GM18868 (cell line): ENCODE data around the gene LRRC32.

Experiments used
- ATAC-seq: cut with Tn5 transposase; IDR thresholded peaks from one replicate; pipeline ENCODE4 v1.9.1; 2021; ENCODE audit warnings: mild to moderate bottlenecking, moderate library complexity; ENCODE audit not compliant: unreplicated experiment

The LRRC32 gene, protein sequence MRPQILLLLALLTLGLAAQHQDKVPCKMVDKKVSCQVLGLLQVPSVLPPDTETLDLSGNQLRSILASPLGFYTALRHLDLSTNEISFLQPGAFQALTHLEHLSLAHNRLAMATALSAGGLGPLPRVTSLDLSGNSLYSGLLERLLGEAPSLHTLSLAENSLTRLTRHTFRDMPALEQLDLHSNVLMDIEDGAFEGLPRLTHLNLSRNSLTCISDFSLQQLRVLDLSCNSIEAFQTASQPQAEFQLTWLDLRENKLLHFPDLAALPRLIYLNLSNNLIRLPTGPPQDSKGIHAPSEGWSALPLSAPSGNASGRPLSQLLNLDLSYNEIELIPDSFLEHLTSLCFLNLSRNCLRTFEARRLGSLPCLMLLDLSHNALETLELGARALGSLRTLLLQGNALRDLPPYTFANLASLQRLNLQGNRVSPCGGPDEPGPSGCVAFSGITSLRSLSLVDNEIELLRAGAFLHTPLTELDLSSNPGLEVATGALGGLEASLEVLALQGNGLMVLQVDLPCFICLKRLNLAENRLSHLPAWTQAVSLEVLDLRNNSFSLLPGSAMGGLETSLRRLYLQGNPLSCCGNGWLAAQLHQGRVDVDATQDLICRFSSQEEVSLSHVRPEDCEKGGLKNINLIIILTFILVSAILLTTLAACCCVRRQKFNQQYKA

DNA sequence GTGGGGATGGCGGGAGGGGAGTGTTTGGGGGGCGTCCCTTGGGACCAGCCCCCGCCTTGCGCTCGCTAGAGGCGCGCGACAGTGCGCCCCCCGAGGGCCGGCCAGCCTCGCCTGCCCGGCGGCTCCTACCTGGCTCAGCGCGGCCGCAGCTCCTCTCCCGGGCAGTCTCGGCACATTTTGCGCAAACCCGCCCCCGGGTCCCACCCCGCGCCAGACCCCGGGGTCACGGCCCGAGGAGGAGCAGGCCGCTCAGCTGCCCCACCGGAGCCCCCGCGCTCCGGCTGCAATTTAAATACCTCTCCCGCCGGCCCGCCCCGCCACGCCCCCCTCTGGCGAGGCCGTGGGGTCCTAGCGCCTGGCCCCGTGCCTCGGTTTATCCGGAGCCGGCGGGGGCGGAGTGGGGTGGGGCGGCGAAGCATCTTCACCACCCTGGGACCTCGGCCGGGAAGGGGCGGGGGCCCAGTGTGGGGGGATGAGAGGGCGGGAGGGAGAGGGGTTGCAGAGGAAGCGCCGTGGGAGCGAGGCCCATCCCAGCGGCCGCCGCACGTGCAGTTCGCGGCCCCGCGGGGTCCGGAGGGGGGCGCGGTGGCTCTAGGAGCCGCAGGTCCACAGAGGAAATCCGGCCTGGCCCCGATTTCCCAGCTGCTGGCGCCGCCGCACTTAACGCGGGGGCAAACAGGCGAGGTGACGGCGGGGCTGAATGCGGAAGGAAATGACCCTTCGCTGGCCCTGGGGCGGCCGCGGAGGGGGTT lies at the start of gene LRRC32:
LRRC32 (minus strand) TSS at position 263 of the 752 bp plus-strand sequence. CDS start 4,793 bp downstream, outside the sequence.
- ATAC-seq = no peak

DNA sequence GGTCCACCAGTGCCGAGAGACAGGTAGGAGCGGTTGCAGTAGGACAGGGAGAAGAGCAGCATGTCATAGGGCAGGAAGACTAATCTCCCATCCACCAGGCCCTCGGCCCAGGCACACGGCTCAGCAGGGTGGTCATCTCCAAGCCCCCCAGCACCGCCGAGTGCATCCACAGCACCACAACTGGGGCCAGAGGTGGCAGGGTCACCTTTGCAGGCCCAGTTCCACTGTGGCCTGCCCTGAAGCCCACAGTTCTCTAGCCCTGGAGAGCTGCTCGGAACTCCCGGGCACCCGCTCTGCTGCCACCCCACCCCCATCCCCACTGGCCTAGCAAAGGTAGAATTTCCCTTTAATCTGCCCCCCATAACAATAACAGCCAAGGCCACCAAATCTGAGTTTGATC lies 49.1 kb upstream of the LRRC32 start:
- ATAC-seq = no peak

DNA sequence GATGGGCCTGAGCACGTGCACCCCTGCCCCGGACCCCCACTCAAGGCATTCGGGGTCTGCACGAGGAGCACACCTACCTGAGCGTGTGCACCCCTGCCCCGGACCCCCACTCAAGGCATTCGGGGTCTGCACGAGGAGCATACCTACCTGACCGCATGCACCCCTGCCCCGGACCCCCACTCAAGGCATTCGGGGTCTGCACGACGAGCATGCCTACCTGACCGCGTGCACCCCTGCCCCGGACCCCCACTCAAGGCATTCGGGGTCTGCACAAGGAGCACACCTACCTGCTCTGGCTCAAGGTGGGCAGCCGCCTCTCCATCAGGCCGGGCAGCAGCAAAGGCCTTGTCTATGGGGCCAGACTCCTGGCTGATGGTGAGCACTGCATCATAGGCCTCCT lies 48.7 kb upstream of the LRRC32 start:
- no peak for ATAC-seq

DNA sequence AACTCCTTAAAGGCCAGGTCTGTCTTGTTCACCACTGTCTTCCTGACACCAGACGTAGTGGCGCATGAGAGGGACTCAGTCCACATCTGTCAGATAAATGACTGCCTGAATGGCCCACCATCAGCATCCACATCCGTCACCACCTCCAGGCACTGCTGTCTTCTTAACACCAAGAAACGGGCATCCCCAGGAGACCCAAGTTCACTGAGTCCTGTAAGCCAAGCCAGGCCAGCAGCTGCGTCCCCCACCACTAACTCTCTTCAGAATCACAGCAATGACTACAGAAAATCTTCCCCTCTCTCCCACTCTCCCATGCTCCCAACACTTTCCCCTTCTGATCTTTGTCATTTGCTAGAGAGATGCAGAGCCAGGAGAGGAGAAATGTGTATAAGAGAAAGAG lies 47.3 kb upstream of the LRRC32 start:
- ATAC-seq = no peak

DNA sequence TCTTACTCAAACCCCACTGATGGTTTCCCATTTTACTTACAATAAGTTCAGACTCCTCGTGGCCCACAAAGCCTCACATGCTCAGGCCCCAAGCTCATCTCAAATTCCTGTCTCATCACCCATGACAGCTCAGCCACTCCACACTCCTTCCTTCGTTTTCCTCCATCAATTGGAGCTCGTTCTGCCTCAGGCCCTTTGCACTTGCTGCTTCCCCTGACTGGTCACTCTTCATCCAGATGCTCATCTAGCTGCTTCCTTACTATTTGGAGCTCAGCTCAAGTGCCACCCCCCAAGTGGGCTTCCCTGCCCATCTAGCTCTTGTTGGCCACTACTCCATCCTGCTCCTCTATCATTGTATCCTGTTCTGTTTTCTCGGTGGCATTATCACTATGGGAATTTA lies 46.8 kb upstream of the LRRC32 start:
- ATAC-seq = no peak

DNA sequence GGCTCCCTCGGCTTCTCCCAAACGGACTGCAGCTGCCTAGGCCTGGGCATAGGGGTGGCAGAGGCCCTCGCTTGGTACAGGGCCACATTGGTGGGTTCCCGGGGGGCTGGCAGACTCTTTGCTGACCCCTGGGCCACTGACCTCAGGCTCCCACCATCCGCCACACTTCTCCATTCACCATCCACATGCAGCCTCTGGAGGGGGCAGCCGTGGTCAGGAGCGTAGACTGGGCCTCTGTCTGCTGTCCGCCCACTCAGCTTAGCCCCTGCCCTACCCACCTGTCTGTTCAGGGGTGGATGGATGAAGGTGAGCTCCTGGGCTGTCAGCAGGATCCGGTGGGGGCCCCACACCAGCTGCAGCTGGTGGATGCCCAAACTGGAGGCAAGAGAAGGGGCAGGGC lies 45.7 kb upstream of the LRRC32 start:
- ATAC-seq = no peak

DNA sequence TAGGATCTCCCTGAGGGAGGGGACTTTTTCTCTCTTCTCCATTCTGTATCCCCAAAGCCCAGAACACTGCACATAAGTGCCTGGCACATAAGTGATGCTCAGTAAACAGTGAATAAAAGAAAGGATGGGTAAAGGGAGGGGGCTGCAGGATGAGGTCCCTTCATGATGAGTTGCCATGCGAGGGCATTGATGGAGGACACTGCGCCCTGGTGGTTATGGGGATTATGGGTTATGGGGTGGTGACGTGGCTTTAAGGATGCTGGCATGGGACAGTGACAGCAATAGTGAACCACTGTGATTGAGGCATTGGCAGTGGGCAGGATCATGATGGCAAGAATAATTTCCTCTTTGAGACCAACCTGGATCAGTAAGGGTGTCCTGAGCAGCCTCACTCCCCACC lies 43.9 kb upstream of the LRRC32 start:
- ATAC-seq = no peak

DNA sequence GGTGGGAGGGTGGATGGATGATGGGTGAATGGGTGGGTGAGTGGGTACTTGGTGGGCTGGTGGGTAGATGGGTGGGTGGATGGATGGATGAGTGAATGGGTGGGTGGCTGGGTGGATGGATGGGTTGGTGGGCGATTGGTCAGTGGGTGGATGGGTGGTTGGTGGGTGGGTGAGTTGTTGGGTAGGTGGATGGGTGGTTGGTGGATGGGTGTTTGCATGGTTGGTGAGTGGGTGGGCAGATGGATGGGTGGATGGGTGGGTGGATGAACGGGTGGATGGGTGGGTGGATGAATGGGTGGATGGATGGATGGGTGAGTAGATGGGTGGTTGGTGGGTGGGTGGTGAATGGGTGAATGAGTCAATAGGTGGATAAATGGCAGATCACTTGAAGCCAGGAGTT lies 43.0 kb upstream of the LRRC32 start:
- ATAC-seq = no peak

DNA sequence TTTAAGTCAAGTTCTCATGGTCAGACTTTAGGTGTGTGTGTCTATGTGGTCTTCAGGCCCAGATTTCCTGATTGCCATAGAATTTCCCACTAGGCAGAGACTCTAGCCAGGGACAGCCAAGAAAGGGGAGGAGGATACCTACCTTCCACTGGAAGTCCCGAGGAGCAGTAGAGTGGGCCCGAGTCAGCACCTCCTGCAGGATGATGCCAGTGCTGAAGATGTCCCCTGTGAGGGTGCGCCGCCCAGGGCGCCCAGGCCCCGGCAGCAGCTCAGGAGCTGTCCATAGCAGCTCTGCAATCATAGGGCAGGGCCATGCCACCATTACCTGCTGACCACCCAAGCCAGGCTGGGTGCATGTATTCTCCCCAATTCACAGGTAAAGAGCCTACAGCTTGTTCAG lies 41.6 kb upstream of the LRRC32 start:
- no peak for ATAC-seq

DNA sequence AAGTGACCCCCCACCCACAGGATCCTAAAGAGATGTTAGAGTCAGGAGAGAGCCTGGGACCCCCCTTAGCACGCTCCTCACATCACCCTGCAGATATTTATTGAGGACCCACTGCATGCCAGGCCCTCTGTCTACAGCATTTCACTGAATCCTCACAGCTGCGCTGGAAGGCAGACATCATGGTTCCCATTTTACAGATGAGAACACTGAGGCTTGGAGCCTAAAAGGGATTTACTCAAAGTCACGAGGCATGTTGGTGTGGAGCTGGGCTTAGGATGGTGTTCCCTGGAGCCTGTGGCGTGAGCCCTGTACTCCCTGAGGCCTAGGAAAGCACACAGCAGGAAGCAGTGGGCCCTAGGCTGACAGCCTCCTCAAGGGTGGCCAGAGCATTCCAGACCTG lies 39.2 kb upstream of the LRRC32 start:
- ATAC-seq = no peak

DNA sequence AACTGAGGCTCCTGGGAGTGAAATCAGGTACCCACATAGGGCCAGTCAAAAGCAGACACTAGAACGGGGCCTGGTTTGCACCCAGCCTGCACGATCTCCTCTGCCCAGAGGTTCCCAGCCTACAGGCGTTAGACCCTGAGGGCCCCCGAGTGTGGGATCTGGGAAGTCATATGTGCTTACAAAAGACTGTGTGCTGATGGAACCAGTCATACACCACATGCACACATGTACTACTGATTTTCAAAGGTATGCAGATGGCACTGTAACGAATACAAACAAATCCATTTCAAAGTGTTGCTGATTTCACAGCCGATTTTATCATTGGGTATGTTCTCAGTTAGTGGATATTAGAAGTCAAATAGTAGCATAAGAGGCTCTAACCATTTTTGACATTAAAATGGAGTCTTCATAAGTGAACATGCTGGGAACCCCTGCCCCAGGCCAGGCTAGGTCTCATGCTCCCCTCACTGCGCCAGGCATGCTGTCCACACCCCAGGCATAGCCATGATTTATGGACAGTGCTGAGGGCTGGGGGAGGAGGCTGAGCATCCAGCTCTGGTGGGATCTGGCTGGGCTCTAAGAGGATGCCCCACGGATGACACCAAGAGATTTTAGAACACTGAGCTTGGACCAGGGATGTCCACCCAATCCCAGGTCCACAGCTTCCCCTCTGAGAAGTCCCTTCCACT lies 38.6 kb upstream of the LRRC32 start:
- ATAC-seq = no peak

DNA sequence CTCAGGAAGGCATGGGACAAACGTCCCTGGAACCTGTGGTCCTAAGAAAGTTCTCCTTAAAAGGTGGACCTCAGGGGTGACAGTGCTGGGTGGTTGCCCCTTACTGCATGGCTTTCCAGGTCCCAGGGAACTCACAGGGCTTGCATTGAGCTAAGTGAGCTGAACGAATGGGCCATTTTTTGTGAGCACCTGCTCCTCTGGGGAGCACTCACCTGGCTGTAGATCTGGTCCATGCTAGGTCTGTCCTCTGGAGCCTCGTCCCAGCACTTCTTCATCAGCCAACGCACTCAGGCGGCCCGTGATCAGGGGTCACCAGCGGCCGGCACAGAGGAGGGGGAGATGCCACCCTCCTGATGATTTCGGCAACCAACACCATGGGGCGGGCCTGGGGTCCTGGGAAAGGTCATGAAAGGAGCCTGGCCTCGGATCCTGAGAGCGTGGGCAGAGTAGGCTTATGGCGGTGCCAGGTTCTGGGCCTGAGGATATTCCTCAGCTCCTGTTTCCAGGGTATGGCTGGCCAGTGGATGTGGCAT lies 36.8 kb upstream of the LRRC32 start:
- no peak for ATAC-seq

DNA sequence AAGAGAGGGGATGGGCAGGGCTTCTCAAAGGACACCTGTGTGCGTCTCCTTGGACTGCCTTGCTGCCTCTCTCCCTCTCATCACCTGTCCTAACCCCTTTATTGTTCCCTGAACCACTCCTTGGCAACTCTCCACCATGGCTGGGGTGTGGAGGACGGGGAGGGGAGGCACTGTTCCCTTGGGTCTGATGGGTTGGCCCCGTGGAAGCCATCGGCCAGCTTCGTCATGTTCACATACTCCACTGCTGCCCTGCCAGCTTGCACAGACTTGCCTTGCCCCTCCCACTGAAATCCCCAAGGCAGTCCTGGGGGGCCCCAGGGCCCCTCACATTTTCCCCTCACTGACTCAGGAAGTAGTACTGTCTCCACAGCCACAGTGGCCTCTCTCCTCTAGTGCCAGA lies 36.1 kb upstream of the LRRC32 start:
- ATAC-seq = no peak

DNA sequence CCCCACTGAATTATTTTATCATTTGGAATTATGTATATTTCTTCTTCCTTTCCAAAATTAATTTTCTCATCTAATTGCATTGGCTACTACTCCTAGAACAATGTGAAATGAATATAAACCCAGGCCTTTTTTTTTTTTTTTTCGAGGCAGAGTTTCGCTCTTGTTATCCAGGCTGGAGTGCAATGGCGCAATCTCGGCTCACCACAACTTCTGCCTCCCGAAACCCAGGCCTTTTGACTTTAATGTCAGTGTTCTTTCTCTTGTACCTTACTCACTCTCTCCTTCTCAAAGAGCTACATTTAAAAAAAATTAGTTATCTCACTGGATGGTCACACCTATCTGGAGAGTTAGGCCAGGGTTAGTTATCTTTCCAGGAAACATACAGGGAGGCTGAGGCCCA lies 35.3 kb upstream of the LRRC32 start:
- ATAC-seq = no peak

DNA sequence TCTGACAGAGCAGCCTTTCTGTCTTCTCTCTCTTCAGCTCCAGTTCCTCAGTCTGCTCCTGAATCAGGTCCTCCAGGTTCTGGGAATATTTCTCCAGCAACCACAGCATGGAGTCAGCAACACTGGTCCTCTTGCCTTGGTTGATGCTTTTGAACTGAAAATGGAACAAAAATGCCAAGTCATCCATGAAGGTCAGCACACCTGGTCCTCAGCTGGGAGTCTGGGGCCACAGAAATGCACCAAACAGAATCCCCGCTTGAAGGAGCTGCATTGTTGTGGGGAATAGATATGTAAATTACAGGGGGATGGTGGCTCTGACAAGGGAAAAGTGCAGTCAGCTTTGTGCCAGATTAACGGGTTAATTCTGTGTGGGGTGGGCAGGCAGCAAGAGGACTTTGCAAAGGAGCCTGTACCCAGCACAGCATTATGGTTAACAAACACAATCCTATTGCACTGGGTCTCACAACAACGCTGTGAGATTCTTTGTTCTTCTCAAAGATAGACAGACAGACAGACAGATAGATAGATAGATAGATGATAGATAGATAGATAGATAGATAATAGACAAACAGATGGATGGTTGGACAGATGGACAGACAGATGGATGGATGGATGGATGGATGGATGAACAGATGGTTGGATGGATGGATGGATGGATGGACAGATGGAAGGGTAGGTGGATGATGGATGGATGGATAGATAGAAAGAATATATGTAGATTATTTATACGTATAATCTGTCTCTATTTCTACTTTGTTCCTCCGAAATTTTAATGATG lies 33.8 kb upstream of the LRRC32 start:
- no peak for ATAC-seq

DNA sequence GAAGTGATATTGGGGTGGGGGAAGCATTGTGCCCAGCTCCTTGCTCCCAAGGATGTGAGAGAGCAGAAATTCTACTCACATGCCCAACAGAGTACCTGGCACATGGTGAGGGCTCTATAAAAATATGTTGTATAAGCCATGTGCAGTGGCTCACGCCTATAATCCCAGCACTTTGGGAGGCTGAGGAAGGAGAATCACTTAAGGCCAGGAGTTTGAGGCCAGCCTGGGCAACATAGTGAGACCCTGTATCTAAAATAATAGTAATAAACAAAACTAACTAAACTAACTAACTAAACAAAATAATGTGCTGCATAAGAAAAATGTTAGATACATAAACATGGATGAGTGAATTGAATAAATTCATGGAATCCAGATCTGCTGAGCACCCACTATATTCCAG lies 33.2 kb upstream of the LRRC32 start:
- ATAC-seq = no peak

DNA sequence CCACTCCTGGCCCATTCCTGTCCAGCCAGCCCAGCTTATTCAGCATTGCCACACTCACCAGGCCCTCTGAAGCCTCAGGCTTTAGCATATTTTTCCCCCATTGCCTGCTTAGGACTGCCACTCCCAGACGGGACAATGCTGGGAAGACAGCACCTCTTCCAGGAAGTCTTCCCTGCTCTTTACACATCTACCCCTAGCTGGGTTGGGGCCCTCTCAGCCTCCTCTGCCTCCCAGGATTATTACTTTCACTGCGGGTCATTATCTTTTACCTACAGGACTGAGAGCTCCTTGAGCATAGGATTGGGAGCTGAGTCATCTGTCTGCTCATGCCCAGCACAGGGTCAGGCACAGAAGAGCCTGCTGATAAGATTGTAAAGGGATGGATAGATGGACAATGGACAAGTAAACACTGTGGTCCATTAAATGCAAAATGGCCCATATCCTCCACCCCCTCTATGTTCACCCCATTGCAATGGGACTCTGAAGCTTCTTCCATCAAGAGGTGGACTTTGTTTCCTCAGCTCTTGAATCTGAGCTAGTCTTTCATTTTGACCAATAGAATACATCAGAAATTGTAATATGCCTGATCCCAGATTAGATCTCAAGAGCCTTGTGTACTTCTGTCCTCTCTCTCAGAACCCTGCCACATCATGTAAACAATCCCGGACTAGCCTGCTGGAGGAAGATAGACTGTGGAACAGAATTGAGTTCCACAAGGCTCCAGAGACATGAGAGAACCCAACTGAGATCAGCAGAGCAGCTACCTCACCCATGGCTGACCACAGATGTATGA lies 32.0 kb upstream of the LRRC32 start:
- no peak for ATAC-seq

DNA sequence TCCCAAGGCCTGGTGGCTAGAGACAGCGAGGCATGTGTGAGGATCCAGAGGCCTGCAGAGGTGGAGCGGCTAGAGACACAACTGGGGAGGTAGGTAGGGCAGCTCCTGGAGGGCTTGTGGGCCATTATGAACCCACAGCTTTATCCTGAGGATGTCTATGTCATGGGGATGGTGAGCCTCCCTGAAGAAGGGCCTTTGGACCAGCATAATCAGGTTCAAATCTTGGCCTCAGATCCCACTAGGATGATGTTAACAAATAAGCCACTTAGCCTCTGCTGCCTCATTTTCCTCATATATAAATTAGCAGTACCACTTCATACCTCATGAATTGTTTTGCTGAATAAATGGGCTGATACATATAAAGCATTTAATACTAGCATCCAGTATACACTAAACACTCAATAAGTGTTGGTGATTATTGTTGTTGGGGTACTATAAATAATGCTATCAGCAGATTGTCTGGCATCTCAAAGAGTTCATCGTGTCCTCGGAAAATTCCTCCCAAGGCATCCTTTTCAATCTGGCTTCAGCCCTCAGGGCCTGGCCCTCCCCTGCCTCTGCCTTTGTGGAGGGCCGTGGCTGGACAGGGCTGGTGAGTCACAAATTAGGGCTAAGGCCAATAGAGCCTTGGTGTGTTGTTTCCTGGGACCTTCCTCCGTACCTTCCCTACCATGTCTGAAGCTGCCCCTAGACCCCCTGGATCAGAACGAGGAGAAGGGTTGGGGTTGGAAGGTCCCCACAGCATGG lies 30.9 kb upstream of the LRRC32 start:
- ATAC-seq = no peak
